ENCODE measurements around the gene TNRC18.
"Not testable (repeated sequence)": the region's sequence is repeated elsewhere in the genome, so short reads cannot be mapped to it uniquely, and the experiment has no call there.

TNRC18 gene

DNA sequence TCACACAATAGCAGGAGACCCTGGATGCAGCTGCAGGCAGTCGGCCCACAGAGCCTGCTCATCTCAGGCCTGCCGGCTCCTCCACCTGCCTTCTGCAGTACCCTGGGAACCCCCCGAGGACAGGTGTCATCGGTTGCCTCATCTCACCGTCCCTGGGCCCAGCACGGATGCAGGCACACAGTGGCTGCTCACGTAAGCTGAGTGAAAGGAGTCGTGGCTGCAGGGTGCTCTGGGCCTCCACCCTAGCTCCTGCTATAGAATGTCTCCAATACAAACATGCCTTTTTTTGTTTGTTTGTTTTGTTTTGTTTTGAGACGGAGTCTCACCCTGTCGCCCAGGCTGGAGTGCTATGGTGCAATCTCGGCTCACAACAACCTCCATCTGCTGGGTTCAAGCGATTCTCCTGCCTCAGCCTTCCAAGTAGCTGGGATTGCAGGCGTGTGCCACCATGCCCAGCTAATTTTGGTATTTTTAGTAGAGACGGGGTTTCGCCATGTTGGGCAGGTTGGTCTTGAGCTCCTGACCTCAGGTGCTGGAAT is 163.0 kb downstream of the TNRC18 start:
- DNase-seq: not testable (repeated sequence)
